ENCODE data around the gene BRF1. TPM values are rescaled to one million over a fixed set of nuclear protein-coding genes. Genes with fewer than 3 reads are reported as not detected.

Gene BRF1
- total RNA-seq, 2 experiments from 2014 or later: 23.7 to 26.4 TPM

GRCh38 chr14:105204206-105204930 lies 96.4 kb downstream of the BRF1 start:
- intact Hi-C loops (cut with micrococcal nuclease; ENCODE audit: unreplicated experiment): no loop called here
- Histone ChIP-seq H3K27ac (ENCODE audit: low read depth, low read length, poor library complexity, severe bottlenecking) (no peak overlapping the region), H4K20me1 (ENCODE audit: insufficient read depth, low read length) (no peaks in the 10 kb centered on the region; the same call in 1 of the 2 replicates), H3K4me2 (ENCODE audit: low read length) (no peak overlapping the region), H3K36me3 (ENCODE audit: insufficient read depth, low read length) (no peaks in the 10 kb centered on the region), H3K4me1 (ENCODE audit: insufficient read depth, low read length, poor library complexity, severe bottlenecking) (no peaks in the 10 kb centered on the region), H3K79me2 (ENCODE audit: insufficient read depth, low read depth, low read length) (no peaks in the 10 kb centered on the region), H3K4me3 (ENCODE audit: low read depth, low read length, poor library complexity, severe bottlenecking) (no peak overlapping the region), H2AFZ (ENCODE audit: low read length) (no peak overlapping the region), H3K9me3 (ENCODE audit: low read length) (no peaks in the 10 kb centered on the region), H3K9me2 (ENCODE audit: insufficient read depth, low read length) (no peaks in the 10 kb centered on the region)
- no TSS peak for BruUV-seq (replicated peaks)
- TF ChIP-seq EZH2phosphoT487 (IDR thresholded peaks at IDR 0.05; ENCODE audit: borderline replicate concordance, low read depth, low read length): no peak
- TF ChIP-seq, protein P1, sequence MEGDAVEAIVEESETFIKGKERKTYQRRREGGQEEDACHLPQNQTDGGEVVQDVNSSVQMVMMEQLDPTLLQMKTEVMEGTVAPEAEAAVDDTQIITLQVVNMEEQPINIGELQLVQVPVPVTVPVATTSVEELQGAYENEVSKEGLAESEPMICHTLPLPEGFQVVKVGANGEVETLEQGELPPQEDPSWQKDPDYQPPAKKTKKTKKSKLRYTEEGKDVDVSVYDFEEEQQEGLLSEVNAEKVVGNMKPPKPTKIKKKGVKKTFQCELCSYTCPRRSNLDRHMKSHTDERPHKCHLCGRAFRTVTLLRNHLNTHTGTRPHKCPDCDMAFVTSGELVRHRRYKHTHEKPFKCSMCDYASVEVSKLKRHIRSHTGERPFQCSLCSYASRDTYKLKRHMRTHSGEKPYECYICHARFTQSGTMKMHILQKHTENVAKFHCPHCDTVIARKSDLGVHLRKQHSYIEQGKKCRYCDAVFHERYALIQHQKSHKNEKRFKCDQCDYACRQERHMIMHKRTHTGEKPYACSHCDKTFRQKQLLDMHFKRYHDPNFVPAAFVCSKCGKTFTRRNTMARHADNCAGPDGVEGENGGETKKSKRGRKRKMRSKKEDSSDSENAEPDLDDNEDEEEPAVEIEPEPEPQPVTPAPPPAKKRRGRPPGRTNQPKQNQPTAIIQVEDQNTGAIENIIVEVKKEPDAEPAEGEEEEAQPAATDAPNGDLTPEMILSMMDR (conservative IDR thresholded peaks at IDR 0.05; ENCODE audit: low read length): no peak
- no peak for DNase-seq (ENCODE audit: low spot score)
- ChIA-PET CTCF (ENCODE audit: unreplicated experiment) (no interaction called here), POLR2A (no interaction called here)

DNA sequence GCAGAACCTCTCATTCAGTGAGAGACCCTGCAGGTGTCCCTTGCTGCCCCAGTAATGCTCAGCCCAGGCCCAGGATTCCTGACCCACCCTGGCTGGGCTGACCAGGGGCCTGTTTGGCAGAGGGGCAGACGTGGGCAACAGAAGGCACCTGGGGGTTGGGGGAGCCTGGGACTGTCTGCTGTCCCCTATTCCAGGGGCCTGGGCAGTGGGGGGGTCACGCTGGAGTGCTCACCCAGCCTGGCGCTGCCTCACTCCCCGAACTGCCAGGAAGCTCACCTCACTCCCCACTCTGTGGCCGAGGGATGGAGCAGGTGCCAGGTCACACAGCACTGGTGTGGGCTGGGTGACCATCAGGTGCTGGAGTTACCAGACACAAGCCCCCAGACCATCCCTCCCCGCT lies 97.1 kb downstream of the BRF1 start:
- no peak overlapping the region for H3K4me3 ChIP-seq (ENCODE audit: low read depth, low read length, poor library complexity, severe bottlenecking)
- H3K4me2 ChIP-seq (ENCODE audit: low read length): no peak overlapping the region
- TF ChIP-seq, protein P1 (conservative IDR thresholded peaks at IDR 0.05; ENCODE audit: low read length): no peak
- TF ChIP-seq EZH2phosphoT487 (IDR thresholded peaks at IDR 0.05; ENCODE audit: borderline replicate concordance, low read depth, low read length): no peak
- H3K9me2 ChIP-seq (ENCODE audit: insufficient read depth, low read length): no peaks in the 10 kb centered on the region
- H2AFZ ChIP-seq (ENCODE audit: low read length): no peak overlapping the region
- no peaks in the 10 kb centered on the region for H3K79me2 ChIP-seq (ENCODE audit: insufficient read depth, low read depth, low read length)
- POLR2A ChIA-PET: no interaction called here
- CTCF ChIA-PET (ENCODE audit: unreplicated experiment): no interaction called here
- no TSS peak for BruUV-seq (replicated peaks)
- no peaks in the 10 kb centered on the region; the same call in 1 of the 2 replicates for H4K20me1 ChIP-seq (ENCODE audit: insufficient read depth, low read length)
- H3K9me3 ChIP-seq (ENCODE audit: low read length): no peaks in the 10 kb centered on the region
- no peaks in the 10 kb centered on the region for H3K4me1 ChIP-seq (ENCODE audit: insufficient read depth, low read length, poor library complexity, severe bottlenecking)
- no peaks in the 10 kb centered on the region for H3K36me3 ChIP-seq (ENCODE audit: insufficient read depth, low read length)
- no peak for DNase-seq (ENCODE audit: low spot score)
- no peak overlapping the region for H3K27ac ChIP-seq (ENCODE audit: low read depth, low read length, poor library complexity, severe bottlenecking)
- intact Hi-C loops (cut with micrococcal nuclease; ENCODE audit: unreplicated experiment): loop anchor here (1.0 to 2.0 kb wide), 2 partner anchors 79 to 149 kb away; no protein-coding TSS in a partner anchor

- H3K4me2 ChIP-seq (ENCODE audit: low read length): no peak overlapping the region
- no peaks in the 10 kb centered on the region for H3K4me1 ChIP-seq (ENCODE audit: insufficient read depth, low read length, poor library complexity, severe bottlenecking)
- intact Hi-C loops (cut with micrococcal nuclease; ENCODE audit: unreplicated experiment): loop anchor here (1.0 to 2.0 kb wide), 2 partner anchors 80 to 149 kb away; no protein-coding TSS in a partner anchor
- H3K4me3 ChIP-seq (ENCODE audit: low read depth, low read length, poor library complexity, severe bottlenecking): no peak overlapping the region
- no TSS peak for BruUV-seq (replicated peaks)
- no peaks in the 10 kb centered on the region for H3K36me3 ChIP-seq (ENCODE audit: insufficient read depth, low read length)
- H3K79me2 ChIP-seq (ENCODE audit: insufficient read depth, low read depth, low read length): no peaks in the 10 kb centered on the region
- no peak overlapping the region for H2AFZ ChIP-seq (ENCODE audit: low read length)
- no peaks in the 10 kb centered on the region; the same call in 1 of the 2 replicates for H4K20me1 ChIP-seq (ENCODE audit: insufficient read depth, low read length)
- no peak overlapping the region for H3K27ac ChIP-seq (ENCODE audit: low read depth, low read length, poor library complexity, severe bottlenecking)
- no peak for TF ChIP-seq EZH2phosphoT487 (IDR thresholded peaks at IDR 0.05; ENCODE audit: borderline replicate concordance, low read depth, low read length)
- TF ChIP-seq, protein P1 (conservative IDR thresholded peaks at IDR 0.05; ENCODE audit: low read length): peak; percentile 93
- no peaks in the 10 kb centered on the region for H3K9me3 ChIP-seq (ENCODE audit: low read length)
- CTCF ChIA-PET (ENCODE audit: unreplicated experiment): no interaction called here
- H3K9me2 ChIP-seq (ENCODE audit: insufficient read depth, low read length): no peaks in the 10 kb centered on the region
- peak; percentile 60 for DNase-seq (ENCODE audit: low spot score)
- POLR2A ChIA-PET: no interaction called here
Observed at GRCh38 chr14:105203057-105203531, 97.7 kb downstream of the BRF1 start.

All from OCI-LY7 (cell line).